ENCODE measurements around the gene ZC3H7B.

Gene ZC3H7B

DNA sequence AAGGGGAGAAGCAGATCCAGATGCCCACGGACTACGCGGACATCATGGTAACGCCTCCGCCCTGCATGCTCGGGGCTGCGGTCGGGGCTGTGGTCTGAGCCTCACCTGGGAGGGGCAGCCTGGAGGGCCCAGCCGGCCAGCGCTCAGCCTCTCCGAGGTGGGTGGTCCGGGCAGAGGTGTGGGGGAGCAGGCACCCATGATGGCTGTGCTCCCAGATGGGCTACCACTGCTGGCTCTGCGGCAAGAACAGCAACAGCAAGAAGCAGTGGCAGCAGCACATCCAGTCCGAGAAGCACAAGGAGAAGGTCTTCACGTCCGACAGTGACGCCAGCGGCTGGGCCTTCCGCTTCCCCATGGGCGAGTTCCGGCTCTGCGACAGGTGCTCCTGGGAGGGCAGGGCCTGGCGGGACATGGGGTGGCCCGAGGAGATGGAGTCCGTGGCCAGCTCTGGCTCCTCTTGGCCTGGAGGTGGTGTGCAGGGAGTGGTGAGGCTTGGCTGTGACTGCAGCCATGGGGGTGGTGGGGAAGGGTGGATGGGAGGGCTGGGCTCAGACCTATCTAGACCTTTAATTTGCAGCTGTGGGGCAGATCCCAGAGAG is 55.2 kb downstream of the ZC3H7B start:
- no peak for DNase-seq

DNA sequence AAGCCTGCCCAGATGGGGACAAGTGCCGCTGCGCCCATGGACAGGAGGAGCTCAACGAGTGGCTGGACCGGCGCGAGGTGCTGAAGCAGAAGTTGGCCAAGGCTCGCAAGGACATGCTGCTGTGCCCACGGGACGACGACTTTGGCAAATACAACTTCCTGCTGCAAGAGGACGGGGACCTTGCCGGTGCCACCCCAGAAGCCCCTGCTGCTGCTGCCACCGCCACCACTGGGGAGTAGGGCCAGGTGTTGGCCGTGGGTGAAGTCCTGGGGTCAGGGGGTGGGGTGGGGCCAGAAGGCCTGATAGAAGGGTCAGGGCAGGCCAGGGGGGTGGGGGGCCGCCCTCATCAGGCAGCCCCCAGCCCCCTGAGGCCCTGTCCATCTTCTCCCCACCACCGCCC is 55.9 kb downstream of the ZC3H7B start:
- DNase-seq = no peak

DNA sequence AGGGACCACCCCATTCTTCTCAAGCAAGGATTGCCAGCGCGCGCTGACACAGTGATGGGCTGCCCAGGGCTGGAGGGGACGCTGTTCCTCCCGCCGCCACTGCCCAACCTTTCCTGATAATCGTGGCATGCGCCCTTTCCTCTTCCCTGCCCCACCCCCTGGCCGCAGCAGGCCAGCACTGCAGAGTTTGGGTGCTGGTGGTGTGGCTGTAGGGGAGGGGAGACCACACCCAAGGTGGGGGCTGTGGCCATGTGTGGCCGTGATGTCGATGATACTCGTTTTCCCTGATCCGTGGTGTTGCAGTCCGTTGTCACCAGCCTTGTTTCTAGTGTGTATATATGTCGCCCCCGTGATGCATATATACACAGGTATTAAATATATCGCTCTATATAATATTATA is 57.6 kb downstream of the ZC3H7B start:
- no peak for DNase-seq

DNA sequence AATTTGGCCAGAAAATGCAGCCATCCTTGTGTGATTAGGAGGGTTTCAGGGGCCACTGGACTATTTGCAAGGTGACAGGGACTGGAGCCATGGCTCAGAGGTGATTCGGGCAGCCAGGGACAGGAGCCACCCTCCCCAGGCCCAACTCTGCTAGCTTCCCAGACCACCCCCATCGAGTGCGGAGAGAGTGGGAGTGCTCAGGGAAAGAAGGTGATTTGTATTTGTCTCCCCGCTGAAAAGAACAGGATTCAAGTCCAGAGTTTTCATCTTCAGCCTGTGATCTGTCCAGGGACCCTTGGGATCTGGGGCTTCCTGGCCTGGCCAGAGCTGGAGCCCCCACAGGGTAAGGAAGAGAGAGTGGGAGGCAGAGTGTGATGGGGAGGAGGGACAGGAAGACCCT is 58.1 kb downstream of the ZC3H7B start:
- no peak for DNase-seq

DNA sequence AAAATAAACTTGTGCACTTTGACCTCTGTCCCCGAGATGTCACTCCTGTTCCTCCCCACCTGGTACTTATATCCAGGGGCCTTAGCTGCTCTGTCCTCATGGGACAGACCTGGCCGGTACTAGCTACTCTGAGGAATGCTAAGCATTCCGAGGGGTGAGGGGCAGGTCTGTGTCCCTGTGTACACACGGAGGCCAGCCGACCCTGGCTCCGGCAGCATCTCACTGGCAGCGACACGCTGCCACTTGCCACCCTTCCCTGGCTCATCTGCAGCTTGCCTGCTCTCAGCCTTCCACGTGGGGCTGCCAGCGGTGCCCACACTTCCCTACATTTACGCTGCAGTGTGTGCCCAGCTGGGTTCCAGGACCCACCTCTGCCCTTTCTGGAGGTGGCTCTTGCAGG is 58.8 kb downstream of the ZC3H7B start:
- no peak for DNase-seq

DNA sequence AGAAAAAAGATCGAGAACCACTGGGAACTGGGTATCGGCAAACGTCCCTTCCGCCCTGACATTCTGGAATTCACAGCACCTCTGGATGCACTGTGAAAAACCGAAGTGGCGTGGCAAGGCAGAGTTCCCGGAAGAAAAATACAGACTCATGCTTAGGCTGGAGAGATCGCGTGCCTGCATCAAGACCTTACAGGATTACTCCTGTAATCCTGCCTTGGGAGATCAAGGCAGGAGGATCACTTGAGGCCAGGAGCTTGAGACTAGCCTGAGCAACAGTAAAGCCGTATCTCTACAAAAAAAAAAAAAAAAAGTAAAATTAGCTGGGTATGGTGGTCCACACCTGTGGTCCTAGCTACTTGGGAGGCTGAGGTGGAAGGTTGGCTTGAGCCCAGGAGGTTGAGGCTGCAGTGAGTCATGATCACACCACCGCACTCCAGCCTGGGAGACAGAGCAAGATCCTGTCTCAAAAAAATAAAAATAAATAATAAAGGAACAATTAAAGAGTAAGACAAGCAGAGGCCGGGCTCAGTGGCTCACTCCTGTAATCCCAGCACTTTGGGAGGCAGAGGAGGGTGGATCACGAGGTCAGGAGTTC is 60.5 kb downstream of the ZC3H7B start:
- no peak for DNase-seq

DNA sequence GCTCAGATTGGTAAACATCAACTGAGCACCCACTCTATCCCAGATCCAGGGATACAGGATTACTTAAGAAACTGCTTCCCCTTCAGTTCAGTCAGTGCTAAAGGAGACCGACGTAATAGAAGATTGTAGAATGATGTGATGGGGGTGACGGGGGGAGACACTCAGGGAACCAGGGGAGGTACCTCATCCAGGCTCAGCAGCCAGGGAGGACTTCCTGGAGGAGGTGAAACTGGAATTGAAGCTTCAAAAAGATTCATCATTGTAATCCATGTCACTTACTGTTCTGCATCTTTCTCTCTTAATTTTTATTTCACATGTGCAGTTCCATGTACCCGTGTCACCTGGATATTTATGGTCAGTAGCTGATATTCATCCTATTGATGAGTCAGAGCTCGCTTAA is 61.3 kb downstream of the ZC3H7B start:
- DNase-seq = no peak

DNA sequence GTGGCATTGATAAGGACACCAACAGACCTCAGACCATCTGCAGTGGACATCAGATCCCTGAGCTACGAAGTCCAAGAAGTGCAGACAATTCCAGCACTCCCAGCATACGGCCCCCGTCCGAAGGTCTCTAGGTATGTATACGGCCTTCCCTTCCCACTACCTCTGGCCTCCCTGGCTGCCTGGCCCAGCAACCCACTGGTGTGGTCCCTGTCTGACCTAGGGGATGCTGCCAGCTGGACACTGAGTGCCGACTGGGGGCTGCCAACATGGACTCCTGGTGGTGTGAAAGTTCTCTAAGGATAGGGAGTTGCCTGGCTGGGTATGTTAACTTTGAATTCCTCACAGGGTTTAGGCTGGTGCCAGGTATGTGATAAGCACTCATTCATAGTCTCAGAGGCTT is 62.9 kb downstream of the ZC3H7B start:
- DNase-seq = no peak

DNA sequence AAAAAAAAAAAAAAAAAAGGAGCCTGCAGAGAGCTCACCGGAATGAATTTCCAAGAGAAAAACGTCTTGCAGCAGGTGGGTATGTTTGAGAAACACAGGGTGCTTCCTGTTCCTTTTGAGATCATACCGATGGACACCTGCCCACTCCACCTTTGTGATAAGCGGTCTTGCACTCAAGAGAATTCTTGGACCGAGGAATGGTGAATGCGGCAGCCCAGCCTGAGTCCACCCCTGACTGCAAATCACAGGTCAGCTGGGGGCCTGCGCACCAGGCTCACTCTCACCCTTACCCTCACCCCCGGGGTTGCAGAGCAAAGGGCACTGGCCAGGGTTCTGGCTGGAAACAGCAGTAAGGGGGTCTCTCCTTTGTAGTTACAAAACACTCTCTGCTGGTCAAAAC is 63.6 kb downstream of the ZC3H7B start:
- no peak for DNase-seq

DNA sequence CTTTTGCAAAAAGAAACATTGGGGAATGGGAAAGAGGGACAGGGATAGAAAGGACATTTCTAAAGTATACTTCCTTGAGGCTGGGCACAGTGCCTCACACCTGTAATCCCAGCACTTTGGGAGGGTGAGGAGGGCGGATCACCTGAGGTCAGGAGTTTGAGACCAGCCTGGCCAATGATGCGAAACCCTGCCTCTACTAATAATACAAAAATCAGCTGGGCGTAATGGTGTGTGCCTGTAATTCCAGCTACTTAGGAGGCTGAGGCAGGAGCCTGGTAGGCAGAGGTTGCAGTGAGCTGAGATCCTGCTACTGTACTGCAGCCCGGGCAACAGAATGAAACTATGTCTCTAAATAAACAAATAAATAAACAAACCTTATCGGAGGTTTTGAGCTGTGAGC is 64.1 kb downstream of the ZC3H7B start:
- no peak for DNase-seq

DNA sequence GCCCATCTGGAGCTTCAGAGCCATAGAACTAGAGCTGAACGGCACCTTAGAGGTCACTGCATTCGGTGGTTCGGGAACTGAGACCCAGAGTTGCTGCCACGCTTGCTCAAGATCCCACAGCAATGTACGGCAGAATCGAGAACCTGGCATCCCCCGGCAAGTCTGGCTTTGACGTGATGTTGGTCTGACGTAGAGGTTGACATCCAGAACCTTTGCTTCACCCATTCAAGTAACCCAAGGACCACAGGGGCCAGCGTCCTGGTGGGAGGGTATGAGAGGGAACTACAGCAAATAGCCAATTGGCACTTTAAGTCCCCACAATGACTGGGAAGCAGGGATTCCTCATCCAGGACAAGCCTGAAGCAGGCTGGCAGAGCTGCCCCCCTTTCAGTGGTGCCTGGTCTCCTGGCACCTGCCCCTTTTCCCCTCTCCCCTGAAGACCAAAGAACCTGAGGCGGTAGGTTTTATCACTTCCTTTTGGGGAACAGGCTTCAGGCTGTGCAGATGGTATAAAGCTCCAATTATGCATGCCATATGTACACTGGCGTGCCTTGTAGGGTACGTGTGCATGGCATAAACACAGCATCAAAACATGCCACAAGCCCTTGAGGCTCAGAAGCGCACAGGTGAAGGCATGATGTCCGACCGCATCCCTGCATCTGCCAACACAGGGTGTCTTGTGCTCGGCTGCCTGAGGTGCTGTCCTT is 65.2 kb downstream of the ZC3H7B start:
- DNase-seq = no peak

DNA sequence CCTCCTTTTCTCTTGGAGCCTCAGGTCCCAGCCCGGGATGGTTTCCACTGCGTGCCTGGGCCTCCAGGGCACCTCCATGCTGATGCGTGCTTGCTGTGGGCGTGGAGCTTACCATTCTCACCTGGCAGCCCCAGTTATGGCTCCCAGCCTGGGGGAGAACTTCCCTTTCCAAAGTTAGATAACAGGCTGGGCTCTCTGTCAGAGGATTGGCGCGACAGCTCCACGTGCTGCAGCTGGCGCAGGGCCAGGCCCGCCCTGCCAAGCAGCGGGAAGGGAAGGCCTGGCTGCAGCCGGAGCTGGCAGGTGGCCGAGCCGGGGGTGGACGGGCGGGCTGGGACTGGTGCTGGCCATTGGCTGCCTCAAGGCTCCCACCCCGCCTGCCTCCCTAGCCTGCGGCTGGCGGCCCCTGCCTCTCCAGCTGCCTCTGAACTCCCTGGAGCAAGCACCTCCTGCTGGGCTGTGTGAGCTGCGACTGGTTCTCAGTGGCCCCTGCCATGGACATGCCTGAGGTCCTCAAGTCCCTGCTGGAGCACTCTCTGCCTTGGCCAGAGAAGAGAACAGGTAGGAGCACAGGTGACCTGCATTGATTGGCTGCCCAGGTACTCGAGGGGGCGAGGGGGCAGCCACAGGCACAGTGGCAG is 65.8 kb downstream of the ZC3H7B start:
- peak; percentile 92 for DNase-seq

DNA sequence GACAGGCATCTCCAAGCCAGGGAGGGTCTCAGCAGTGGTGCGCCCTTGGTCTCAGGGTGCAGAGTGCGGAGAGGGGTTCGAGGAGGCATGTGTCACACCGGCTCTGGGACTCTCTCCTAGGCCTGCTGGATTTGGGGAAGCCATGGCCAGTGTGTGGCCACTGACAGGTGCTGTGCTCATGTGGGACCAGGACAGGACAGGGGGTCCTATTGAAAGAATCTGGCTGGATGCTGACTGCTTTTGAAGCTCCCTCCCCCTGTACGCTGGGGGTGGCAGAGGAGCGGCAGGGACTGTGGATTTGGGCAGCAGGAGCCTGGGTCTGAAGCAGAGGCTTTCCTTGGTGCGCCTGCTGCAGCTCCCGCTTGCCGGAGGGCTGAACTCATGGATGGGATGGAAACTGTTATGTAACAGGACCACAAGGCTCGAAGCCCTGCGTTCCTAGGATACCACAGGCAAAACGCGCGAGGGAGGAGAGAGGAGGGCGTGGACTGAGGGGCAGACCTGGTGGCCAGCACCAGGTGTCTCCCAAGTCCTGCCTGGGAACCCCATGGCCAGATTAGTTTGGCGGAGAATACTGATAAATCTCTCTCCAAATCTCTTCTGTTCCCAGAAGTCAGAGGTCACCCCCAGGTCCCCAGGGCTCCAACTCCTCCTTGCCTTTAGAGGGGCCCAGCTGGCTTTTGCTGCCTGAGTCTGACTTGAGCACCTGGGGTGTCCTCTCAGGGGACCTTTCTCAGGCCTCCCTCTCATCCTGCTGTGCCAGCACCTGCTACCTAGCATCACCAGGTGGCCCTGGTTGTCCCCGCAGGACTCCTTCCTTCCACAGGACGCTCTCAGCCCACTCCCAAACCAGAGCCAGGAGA is 66.6 kb downstream of the ZC3H7B start:
- DNase-seq = no peak

DNA sequence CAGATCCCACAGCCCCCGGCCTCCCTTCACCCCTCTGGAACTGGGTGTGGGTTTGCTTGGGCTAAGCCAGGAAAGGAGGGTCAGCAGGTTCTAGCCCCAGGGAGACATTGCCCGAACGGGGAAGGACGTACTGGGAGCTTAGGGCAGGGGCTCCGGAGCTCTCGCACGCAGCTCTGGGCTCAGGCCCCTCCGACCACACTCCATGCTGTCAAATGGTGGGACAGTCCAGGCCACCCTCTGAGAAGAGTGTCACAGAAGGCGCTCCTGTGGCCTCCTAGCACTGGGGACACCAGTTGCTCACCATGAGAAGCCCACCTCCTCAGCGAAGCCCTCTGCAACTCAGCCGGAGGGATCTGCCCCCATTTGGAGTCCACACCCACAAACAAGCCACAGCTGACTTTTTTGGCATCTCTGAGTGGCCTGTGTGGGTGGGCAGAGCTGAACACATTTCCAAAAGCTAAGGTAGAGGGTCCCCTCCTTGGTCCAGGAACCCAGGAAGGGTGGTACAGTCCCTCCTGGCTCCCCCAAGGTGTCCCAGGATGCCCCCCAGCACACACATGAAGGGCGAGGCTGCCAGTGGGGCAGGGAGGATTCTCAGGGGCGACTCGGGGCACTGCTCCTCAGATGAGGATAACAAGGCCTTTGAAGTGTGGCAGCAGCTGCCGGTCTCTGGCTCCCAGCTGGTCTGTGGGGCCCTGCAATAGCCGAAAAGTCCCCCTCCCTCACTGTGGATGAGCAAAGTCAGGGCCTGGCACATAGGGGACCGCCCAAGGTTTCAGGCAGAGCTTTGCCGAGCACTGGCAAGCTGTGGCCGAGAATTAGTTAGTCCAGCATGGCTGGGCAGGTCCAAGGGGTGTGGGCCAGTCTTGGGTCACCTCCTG is 67.5 kb downstream of the ZC3H7B start:
- DNase-seq = no peak

DNA sequence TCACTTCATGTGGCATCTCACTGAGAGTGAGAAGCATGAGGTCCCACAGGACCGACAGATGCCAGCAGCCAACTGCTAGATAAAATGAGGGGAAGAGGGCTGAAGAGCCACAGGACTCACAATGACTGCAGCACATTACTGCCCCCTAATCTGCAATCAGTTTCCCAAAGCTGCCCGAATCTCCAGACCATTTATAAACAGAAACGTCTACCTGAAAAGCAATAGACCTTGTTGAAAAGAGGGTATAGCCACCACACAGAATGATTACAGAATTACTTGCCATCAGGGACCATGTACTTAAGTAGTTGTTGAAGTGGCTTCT is 68.1 kb downstream of the ZC3H7B start:
- peak; percentile 37 for DNase-seq

DNA sequence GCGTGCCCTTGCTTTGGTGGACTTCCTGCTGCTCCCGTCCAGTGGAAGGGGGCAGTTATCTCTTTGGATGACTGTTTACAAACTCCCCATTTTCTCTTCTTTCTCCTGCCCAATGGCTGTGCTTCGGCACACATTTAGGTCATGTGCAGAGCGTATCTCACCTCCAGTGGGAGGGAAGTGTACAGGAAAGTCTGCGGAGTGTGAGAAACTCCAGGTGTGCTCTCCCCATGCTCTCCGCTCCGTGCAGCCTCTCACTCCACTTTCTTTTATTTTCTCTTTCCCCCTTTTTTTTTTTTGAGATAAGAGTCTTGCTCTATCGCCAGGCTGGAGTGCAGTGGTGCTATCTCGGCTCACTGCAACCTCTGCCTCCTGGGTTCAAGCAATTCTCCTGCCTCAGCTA is 68.5 kb downstream of the ZC3H7B start:
- peak; percentile 37 for DNase-seq

DNA sequence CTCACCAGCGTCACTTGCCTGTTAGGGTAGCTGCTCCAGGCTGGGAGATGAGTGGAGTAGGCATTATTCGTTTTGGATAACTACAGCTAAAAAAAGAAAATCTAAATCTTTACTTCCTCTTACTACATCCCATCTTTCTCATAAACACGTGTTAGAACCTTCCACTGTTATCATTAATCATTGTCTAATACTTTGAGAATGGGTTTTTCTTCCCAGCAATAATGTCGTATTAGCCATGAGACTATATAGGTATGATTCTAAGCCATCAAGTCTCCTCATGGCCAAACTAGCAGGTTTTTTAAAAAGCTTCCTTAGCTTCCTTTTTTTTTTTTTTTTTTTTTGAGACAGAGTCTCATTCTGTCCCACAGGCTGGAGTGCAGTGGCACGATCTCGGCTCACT is 76.5 kb downstream of the ZC3H7B start:
- no peak for DNase-seq

DNA sequence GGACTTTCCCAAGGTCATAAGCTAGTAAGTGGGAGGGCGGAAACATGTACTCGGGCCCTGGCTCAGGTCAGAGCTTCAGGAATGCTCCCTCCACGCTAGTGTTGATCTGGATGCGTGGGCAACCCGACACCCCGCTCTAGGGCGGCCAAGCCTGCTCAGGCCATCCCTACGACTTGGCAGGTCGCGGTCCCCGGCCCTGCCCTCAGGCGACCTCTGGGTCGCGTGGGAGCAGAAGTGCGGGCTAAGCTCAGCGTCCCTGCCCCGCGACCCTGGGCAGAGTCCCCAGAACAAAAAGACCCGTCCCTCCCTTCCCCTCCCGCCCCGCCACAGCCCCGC is 79.6 kb downstream of the ZC3H7B start:
- DNase-seq = peak; percentile 79

DNA sequence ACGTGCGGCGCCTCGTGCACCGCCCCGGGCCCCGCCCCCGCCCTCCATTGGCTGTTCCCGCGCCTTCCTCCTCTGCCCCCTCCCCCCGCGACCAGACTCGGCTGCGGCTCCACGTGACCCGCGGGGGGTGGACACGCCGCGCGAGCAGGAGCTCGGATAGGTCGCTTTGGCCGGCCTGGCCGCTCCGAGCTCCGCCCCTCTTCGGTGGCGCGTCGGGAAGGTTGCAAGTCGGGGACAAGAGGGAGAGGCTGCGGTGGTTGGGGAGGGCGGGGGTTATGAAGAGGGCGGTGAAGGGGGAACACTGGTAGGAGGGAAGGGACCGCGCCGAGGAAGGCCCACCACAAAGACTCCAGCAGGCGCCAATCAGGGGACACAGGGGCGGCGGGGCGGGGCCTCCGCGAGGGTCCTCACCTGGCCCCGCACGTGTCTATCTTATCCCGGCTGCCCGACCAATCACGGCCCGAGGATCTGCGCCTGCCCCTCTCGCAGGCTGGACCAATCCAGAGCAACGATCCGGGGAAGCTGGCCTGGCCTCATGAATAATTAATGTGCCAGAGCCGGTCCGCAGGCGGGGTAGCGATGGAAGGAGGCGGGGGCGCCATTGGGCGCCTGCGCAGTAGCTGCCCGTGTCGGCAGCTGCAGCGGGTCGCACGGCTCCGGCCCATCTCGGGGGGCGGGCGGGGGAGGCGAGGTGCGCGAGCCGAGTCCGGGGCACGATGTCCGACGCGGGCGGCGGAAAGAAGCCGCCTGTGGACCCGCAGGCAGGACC is 80.2 kb downstream of the ZC3H7B start, which contains the start of gene TEF:
TSS of gene TEF (plus strand) at position 614 of the 769 bp plus-strand sequence. CDS start at position 717, 103 bp downstream.
- peak; percentile 99 for DNase-seq

DNA sequence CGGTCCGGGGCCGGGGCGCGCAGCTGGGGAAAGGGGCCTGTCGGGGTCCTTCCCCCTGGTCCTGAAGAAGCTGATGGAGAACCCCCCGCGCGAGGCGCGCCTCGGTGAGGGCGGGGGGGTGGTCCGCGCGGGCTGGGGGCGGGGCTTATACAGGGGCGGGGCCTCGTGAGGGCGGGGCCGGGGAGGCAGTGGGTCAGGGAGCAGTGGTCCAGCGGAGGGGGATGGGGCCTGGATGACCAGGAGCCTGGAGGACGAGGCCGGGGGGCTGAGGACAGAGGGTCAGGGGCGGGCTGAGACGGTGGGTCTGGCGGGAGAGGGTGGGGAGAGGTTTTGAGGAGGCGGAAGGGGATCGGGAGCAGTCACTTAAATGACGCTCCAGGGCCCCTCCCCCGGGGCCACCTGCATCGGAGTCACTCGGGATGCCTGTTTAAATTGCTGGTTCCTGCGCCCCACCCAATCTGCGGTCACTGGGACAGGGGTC is 80.8 kb downstream of the ZC3H7B start:
- no peak for DNase-seq

DNA sequence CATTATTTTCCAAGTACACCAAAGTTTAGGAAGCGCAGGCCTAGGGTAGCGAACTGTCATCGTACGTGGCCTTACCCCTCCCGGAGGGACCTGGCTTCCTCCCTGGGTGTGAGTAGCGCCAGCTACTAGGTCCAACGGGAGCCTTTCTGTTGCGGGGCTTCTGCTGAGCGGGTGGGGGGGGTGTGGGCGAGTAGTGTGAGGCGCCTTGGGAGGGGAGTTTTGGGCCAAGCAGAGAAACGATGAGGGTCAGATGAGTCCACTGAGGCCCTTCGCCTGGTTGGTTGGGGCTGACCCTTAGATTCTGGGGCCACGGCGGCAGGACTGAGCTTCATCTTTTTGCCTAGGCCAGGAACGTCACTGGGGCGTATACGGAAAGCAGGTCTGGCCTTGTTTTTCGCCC is 81.3 kb downstream of the ZC3H7B start:
- no peak for DNase-seq
